ENCODE measurements around the gene CACNG4. TPM values are rescaled to one million over a fixed set of nuclear protein-coding genes. Genes with fewer than 3 reads are reported as not detected.

CACNG4 gene
- polyA plus RNA-seq, 1 experiment = 0.06 TPM

DNA sequence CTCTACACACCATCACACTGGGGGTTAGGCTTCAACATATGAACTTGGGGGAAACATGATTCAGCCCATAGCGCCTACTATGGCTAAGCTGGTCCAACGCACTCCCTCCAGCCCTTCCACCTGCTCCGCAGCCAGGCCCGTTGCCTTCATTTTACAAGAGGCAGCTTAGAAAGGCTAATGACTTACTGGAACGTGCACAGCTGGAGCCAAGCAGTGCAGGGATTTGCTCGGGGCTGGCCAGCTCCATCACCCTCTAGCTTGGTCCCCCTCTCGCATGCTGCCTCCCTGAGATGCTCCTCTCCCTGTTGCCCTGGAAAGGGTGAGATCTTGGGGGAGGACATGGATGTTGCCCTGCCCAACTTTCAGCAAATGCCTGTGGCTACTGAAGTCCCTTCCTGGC lies 77.0 kb downstream of the CACNG4 start:
- POLR2A ChIA-PET = no interaction called here
- TF ChIP-seq, protein P1, sequence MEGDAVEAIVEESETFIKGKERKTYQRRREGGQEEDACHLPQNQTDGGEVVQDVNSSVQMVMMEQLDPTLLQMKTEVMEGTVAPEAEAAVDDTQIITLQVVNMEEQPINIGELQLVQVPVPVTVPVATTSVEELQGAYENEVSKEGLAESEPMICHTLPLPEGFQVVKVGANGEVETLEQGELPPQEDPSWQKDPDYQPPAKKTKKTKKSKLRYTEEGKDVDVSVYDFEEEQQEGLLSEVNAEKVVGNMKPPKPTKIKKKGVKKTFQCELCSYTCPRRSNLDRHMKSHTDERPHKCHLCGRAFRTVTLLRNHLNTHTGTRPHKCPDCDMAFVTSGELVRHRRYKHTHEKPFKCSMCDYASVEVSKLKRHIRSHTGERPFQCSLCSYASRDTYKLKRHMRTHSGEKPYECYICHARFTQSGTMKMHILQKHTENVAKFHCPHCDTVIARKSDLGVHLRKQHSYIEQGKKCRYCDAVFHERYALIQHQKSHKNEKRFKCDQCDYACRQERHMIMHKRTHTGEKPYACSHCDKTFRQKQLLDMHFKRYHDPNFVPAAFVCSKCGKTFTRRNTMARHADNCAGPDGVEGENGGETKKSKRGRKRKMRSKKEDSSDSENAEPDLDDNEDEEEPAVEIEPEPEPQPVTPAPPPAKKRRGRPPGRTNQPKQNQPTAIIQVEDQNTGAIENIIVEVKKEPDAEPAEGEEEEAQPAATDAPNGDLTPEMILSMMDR (IDR thresholded peaks at IDR 0.05; ENCODE audit: insufficient read depth, low read depth, low read length) = no peak

DNA sequence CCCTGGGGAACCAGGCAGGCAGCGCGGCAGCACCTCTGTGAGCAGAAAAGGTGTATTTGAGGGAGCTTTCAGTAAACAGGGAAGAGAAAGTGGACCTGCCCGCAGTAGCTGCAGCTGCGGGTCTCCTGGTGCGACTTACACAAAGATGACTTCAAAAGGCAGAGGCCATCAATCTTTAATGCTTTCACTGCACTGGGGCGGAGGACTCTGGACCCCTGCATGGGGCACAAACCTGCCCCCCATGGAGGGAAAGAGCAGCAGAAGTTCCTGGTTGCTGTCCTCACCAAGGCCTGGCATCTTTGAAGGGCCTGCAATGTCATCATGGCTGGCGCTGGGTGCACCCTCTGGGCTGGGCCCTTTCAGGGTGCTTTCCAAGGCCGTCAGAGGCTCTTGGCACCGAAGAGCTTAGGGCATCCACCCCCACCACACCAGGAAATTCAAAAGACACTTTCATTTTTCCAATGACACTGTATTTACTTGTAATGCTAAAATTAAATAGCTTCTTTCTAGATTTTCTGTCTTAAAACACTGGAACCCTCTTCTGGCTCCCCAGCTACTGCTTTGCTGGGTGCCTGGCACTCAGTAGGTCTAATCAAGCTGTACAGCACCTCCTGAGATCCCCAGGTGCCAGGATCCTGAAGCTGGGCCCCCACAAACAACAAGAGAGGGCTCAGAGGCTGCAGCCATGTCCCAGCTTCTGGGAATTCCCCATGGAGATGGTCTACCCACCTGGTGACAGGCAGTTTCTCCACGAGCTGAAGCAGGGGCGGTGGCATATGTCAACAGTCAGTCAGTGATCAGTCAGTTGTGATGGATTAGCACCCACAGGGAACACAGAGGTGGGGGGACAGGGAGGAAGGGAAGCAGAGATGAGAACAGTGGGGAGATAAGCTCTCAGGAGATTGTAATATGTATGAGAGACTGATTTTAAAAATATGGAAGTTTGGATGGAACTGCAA lies 77.7 kb downstream of the CACNG4 start:
- no peak overlapping the region for H3K4me3 ChIP-seq (ENCODE audit: low read depth, low read length)
- POLR2A ChIA-PET = no interaction called here
- no peaks in the 10 kb centered on the region for H3K36me3 ChIP-seq (ENCODE audit: control insufficient read depth, insufficient read depth, low read length)
- CTCF ChIA-PET = no interaction called here
- peaks cover 9% of the 10 kb centered on the region for H3K27me3 ChIP-seq (ENCODE audit: control insufficient read depth, insufficient read depth, low read length)
- TF ChIP-seq, protein P1 (IDR thresholded peaks at IDR 0.05; ENCODE audit: insufficient read depth, low read depth, low read length) = no peak
- no peak for DNase-seq (ENCODE audit: low read depth)

More for the DNA sequence above, 77.0 kb downstream of the CACNG4 start:
- Histone ChIP-seq H3K4me3 (ENCODE audit: low read depth, low read length) (no peak overlapping the region), H3K36me3 (ENCODE audit: control insufficient read depth, insufficient read depth, low read length) (no peaks in the 10 kb centered on the region), H3K27me3 (ENCODE audit: control insufficient read depth, insufficient read depth, low read length) (peaks cover 12% of the 10 kb centered on the region)
- CTCF ChIA-PET = no interaction called here
- no peak for DNase-seq (ENCODE audit: low read depth)

DNA sequence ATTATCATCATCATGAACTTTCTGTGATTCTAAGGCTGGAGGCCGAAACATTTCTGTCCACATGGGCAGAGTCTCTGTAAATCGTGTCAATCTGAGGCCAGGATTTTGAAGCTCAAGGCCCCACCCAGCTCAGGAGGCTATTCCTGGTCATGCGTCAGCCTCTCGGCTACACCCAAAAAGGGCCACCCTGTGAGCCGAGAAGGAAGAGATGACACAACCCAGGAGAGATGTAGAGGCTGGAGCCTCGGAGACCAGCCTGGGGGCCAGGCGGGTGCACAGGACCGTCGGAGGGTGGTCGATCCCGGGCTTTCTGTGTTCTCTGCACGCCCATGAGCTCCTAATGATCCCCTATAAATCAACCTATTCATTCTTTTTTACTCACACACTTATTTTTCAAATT lies 78.8 kb downstream of the CACNG4 start:
- no peaks in the 10 kb centered on the region for H3K36me3 ChIP-seq (ENCODE audit: control insufficient read depth, insufficient read depth, low read length)
- TF ChIP-seq, protein P1 (IDR thresholded peaks at IDR 0.05; ENCODE audit: insufficient read depth, low read depth, low read length) = no peak
- H3K4me3 ChIP-seq (ENCODE audit: low read depth, low read length) = no peak overlapping the region
- CTCF ChIA-PET = interaction anchor here (1.0 kb wide), 1 partner anchor 11 kb away, joined by 4 read pairs; no protein-coding TSS in a partner anchor
- DNase-seq (ENCODE audit: low read depth) = no peak
- H3K27me3 ChIP-seq (ENCODE audit: control insufficient read depth, insufficient read depth, low read length) = peaks cover 9% of the 10 kb centered on the region
- POLR2A ChIA-PET = no interaction called here

DNA sequence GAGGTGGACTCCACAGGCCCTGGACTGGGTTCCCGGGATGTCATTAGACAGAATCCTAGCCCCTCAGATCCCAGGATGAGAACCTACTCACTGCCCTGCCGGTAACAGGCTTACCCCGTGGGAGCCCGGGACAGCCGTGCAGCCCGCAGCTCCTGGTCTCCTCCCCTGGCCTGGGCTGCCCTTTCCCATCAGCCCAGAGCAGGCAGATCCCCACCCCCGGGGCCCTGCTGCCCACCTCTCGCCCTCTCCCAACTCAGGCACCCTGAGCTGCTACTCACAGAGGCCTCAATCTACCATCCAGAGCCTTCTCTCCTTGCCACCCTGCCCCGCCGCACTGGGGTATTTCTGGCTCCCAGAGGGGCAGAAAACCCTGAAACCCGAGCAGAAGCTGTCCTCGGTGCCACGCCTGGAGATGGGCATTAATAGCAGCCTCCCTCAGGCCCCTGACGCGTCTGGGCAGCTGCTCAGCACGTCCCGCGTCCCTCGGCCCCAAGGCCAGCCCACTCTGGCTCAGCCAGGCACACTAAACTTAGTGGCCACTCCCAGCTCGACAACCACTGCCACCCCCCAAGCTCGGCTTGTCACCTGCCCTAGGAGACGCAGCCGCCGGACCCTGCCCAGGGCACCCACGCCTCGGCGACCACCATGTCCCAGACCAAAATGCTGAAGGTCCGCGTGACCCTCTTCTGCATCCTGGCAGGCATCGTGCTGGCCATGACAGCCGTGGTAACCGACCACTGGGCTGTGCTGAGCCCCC lies 79.7 kb downstream of the CACNG4 start, which contains the start of gene CACNG1:
Gene CACNG1, plus strand, starts transcription at position 539 of the 757 bp plus-strand sequence. Its CDS starts 107 bp downstream, at position 646.
- TF ChIP-seq, protein P1 (IDR thresholded peaks at IDR 0.05; ENCODE audit: insufficient read depth, low read depth, low read length) = no peak
- no peak for DNase-seq (ENCODE audit: low read depth)
- CTCF ChIA-PET = interaction anchor here (1.0 kb wide), 1 partner anchor 10 kb away, joined by 4 read pairs; no protein-coding TSS in a partner anchor

DNA sequence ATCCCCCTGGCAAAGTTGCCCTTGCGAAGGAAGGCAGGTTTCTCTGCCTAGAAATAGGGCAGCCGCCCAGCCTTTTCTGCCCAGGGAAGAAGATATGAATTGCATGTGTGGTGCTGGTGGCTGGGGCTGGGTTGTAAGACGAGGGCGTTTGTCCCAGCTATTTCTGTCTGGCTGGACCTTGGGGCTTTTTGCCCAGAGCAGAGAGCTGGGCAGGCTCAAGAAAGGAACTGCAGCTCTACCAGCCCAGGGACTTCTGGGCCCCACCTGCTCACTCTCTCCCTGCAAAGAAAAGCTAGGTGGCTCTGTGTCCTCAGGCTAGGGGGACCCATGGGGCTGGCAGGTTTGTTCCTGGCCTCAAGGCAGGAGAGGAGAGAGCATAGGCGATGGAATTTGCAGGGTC lies 80.4 kb downstream of the CACNG4 start:
- Histone ChIP-seq H3K4me3 (ENCODE audit: low read depth, low read length) (no peak overlapping the region), H3K27me3 (ENCODE audit: control insufficient read depth, insufficient read depth, low read length) (peaks cover 9% of the 10 kb centered on the region), H3K36me3 (ENCODE audit: control insufficient read depth, insufficient read depth, low read length) (no peaks in the 10 kb centered on the region)
- no peak for DNase-seq (ENCODE audit: low read depth)
- POLR2A ChIA-PET = no interaction called here
- CTCF ChIA-PET = no interaction called here
- TF ChIP-seq, protein P1 (IDR thresholded peaks at IDR 0.05; ENCODE audit: insufficient read depth, low read depth, low read length) = no peak

More for the DNA sequence above, 79.7 kb downstream of the CACNG4 start, which contains the start of gene CACNG1:
- Histone ChIP-seq H3K4me3 (ENCODE audit: low read depth, low read length) (no peak within 1 kb of the TSS), H3K27me3 (ENCODE audit: control insufficient read depth, insufficient read depth, low read length) (peaks cover 9% of the 10 kb centered on the region), H3K36me3 (ENCODE audit: control insufficient read depth, insufficient read depth, low read length) (no peaks in the 10 kb centered on the region)
- POLR2A ChIA-PET = no interaction called here
